Transverse colon (tissue), 4 donors: ENCODE measurements around the gene NAE1. TPM values are rescaled to one million over a fixed set of nuclear protein-coding genes. Genes with fewer than 3 reads are reported as not detected.

Experiments used
- DNase-seq: peaks from one replicate; pipeline ENCODE4 v3.0.0-alpha.2; 2019
- H3K27ac ChIP-seq, 4 donors: fragments of 200-600 bp; sonication (generic); 2 replicates each; pipeline ENCODE4 v1.5.1; 2016 to 2018; ENCODE audit warnings: inconsistent platforms in 4 of 4
- H3K27me3 ChIP-seq: fragments of 200-600 bp; sonication (generic); 2 replicates; pipeline ENCODE4 v1.5.1; 2017; ENCODE audit warnings: inconsistent platforms
- H3K36me3 ChIP-seq, 4 donors: fragments of 200-600 bp; sonication (generic); 2 replicates each; pipeline ENCODE4 v1.5.1; 2017 to 2019; ENCODE audit warnings: inconsistent platforms in 4 of 4
- H3K4me1 ChIP-seq, 4 donors: fragments of 200-600 bp; sonication (generic); 2 replicates each; pipeline ENCODE4 v1.5.1; 2017 to 2020; ENCODE audit warnings: inconsistent platforms in 4 of 4
- H3K4me3 ChIP-seq, 4 donors: fragments of 200-600 bp; sonication (generic); 1 replicate in 1 of 4; 2 replicates in 3 of 4; pipeline versions ENCODE4 v1.5.1 to v1.6.1; 2017 to 2019; ENCODE audit warnings: inconsistent platforms in 4 of 4
- H3K9me3 ChIP-seq, 2 donors: fragments of 200-600 bp; sonication (generic); 2 replicates each; pipeline ENCODE4 v1.5.1; 2017 to 2019; ENCODE audit warnings: inconsistent platforms in 2 of 2
- CTCF ChIP-seq, 5 experiments: fragments of 200-600 bp in 3 of 5; fragments of 450-650 bp in 2 of 5; sonication (generic) in 3 of 5; IDR thresholded peaks; 1 replicate in 2 of 5; 2 replicates in 3 of 5; pipeline ENCODE4 v1.5.1; 2016 to 2017; ENCODE audit warnings: antibody characterized with exemption in 5 of 5, inconsistent platforms in 3 of 5, mild to moderate bottlenecking in 2 of 5, moderate library complexity in 1 of 5
- EP300 ChIP-seq: sonication (generic); formaldehyde crosslinking; IDR thresholded peaks from one replicate; pipeline ENCODE4 v1.6.1; 2017; ENCODE audit warnings: antibody characterized with exemption, low read depth
- POLR2A ChIP-seq: fragments of 450-650 bp; IDR thresholded peaks from one replicate; pipeline ENCODE4 v1.6.1; 2016; ENCODE audit warnings: antibody characterized with exemption, mild to moderate bottlenecking, moderate library complexity
- POLR2AphosphoS5 ChIP-seq, 3 donors: sonication (generic); formaldehyde crosslinking; IDR thresholded peaks; one replicate each; pipeline ENCODE4 v1.6.1; 2016; ENCODE audit warnings: antibody characterized with exemption in 3 of 3
- WGBS, 2 donors: methylation state at CpG; one replicate each; pipeline ENCODE4 v1.1.5; 2018; ENCODE audit warnings: low coverage in 1 of 2; 5-methylcytosine and 5-hydroxymethylcytosine counted together
- in situ Hi-C, 4 donors: fragments of 200-750 bp; cut with MboI; loops; one replicate each; pipeline versions ENCODE4 v1.15.0 to v1.15.1; 2017; ENCODE audit warnings: low sequenced_read_pairs in 3 of 4, low pct_ligation_motif_present in 1 of 4, low pct_unique_long_range_greater_than_20kb in 1 of 4
- intact Hi-C: fragments of 100-400 bp; cut with DNase I; formaldehyde crosslinking; loops from one replicate; pipeline ENCODE4 v1.15.1; 2023; ENCODE audit warnings: low total_unique reads
- total RNA-seq, 4 donors: library from RNA; depleted of rRNA; stranded (reverse); fragments of >200 nt; gene quantifications; one replicate each; pipeline ENCODE4 v1.1.0, GENCODE V29; 2016

The NAE1 gene
- total RNA-seq, result 10 to 100 TPM; 25.3 to 45.1 (median 32.1) TPM

DNA sequence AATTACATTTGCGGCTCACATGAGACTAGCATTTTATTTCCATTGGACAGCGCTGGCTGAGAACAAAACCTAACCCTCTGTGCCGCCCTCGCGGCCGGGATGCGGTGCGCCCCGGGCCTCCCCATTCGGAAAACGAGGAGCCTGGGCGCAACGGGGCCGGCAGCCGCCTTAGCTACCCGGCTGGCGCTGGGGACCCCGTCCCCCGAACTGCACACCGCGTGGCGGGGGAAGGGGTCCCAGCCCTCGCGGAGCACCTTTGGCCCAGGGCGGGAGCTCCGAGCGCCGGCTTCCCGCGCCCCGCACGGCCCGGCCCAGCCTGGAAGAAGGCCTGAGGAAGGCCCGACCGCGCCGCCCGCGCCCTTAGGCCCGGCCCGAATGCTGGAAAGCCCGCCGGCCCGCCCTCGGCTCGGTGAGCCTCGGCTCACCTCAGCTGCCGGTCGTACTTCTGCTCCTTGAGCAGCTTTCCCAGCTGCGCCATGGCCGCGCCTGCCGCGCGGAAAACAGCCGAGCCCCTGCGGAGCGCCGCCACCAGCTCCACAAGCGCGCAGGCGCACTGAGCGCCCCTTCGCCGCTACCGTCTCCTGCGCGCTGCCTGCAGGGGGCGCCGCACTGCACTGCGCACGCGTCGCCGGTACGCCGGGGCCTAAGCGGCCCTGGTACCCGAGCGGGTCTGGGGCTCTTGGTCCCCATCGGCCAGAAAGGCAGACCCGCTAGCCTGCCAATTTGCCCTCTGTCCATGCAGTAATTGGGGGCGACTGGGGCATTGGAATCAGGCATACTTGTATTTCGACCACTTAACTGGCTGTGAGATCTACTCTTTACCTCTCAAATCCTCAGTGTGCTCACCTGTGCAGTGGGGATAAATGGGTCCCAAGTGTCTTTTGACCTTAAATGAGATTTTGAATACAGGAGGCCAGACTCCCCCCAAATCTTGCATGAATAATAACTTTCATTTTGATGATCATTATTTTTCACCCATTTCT, at the start of gene NAE1:
NAE1 (minus strand) TSS at position 555 of the 983 bp plus-strand sequence; CDS start at position 478, 77 bp downstream.
- Histone ChIP-seq H3K36me3 (peaks cover 0 to 12% (median 5%) of the 10 kb centered on the region in 4 donors), H3K27me3 (no peaks in the 10 kb centered on the region), H3K9me3 (no peaks in the 10 kb centered on the region), H3K4me1 (peaks cover 6 to 18% (median 12%) of the 10 kb centered on the region in 4 donors), H3K4me3 (peak within 1 kb of the TSS; percentile 71 to 95 (median 90)), H3K27ac (peak within 1 kb of the TSS; percentile 91 to 95 (median 94))
- TF ChIP-seq POLR2AphosphoS5 (IDR thresholded peaks at IDR 0.05) (peak; percentile 83 to 95 (median 93)), EP300 (no peak), CTCF (IDR thresholded peaks at IDR 0.05) (peak; percentile 83 to 99 (median 98)), POLR2A (peak; percentile 87)
- WGBS, 2 donors, result 0 to 1% methylated on average over 5 to 49 of the region's 84 CpGs
- in situ Hi-C loops (no loop called here), intact Hi-C loops (loop anchor here (2.0 kb wide), 1 partner anchor 36 kb away; no protein-coding TSS in a partner anchor)
- DNase-seq, result peak; percentile 90

- no peak for TF ChIP-seq CTCF (IDR thresholded peaks at IDR 0.05)
- no peak for TF ChIP-seq EP300
- TF ChIP-seq POLR2AphosphoS5 (IDR thresholded peaks at IDR 0.05), result no peak
- TF ChIP-seq POLR2A, result no peak
- Histone ChIP-seq H3K9me3 (no peaks in the 10 kb centered on the region), H3K27ac (peak overlapping the region in 1 of 4 donors; percentile 15), H3K4me3 (no peak overlapping the region), H3K36me3 (no peaks in the 10 kb centered on the region), H3K4me1 (peaks cover 9 to 32% (median 14%) of the 10 kb centered on the region in 4 donors), H3K27me3 (no peaks in the 10 kb centered on the region)
- intact Hi-C loops (no loop called here), in situ Hi-C loops (no loop called here)
- DNase-seq, result no peak
- 54 to 60% methylated on average over 2 to 5 of the region's 5 CpGs for WGBS, 2 donors
Observed at GRCh38 chr16:66878067-66878466, 47.3 kb upstream of the NAE1 start.

DNA sequence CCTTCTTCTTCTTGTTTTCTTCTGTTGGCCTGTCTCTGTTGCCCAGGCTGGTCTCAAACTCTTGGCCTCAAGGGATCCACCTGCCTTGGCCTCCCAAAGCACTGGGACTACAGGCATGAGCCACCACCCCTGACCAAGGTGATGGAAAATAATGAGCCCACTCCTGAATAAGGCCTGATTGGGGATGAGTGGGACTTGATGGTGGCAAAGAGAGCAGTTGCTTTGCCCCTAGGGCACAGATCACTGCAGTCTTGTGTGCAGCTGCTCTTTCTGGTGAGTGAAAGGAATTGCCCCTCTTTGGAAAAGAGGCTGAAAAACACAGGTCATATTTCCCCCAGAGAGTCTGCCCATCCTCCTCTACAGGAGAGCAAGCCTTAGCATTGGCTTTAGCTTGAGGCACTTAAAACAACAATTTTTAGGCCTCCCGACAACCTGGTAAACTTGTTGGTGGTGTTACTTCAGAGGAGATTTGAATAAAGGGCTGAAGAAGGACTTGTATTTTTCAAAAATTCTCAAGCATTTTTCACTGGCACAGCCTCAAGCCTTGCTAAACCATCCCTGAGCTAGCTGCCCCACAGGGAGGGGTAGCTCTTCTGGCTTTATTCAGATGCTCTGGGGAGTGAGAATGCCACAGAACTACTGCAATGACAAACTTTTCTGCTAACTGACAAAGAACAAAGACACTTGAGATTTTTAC, 43.5 kb upstream of the NAE1 start:
- DNase-seq, result no peak
- Histone ChIP-seq H3K27ac (peak overlapping the region in 2 of 4 donors; percentile 16 to 25), H3K4me1 (peaks cover 7 to 41% (median 26%) of the 10 kb centered on the region in 4 donors), H3K36me3 (no peaks in the 10 kb centered on the region), H3K4me3 (no peak overlapping the region), H3K9me3 (no peaks in the 10 kb centered on the region), H3K27me3 (no peaks in the 10 kb centered on the region)
- intact Hi-C loops, result no loop called here
- TF ChIP-seq POLR2AphosphoS5 (IDR thresholded peaks at IDR 0.05) (no peak), CTCF (IDR thresholded peaks at IDR 0.05) (no peak), EP300 (no peak)
- 33 to 100% methylated on average over 1 of the region's 1 CpG for WGBS, 2 donors
- in situ Hi-C loops, result loop anchor here (25.0 kb wide), 1 partner anchor 462 kb away; no protein-coding TSS in a partner anchor

GRCh38 chr16:66873685-66874055, 42.9 kb upstream of the NAE1 start:
- no peak overlapping the region for H3K4me3 ChIP-seq
- no peak for DNase-seq
- TF ChIP-seq EP300 (no peak), CTCF (IDR thresholded peaks at IDR 0.05) (no peak), POLR2A (no peak), POLR2AphosphoS5 (IDR thresholded peaks at IDR 0.05) (no peak)
- peak overlapping the region; percentile 84 to 86 (median 85) for H3K27ac ChIP-seq
- in situ Hi-C loops (loop anchor here (25.0 kb wide), 1 partner anchor 461 kb away; no protein-coding TSS in a partner anchor), intact Hi-C loops (no loop called here)
- peaks cover 7 to 41% (median 26%) of the 10 kb centered on the region in 4 donors for H3K4me1 ChIP-seq
- H3K9me3 ChIP-seq, result no peaks in the 10 kb centered on the region
- no peaks in the 10 kb centered on the region for H3K27me3 ChIP-seq
- no peaks in the 10 kb centered on the region for H3K36me3 ChIP-seq
